SK-N-SH treated with all-trans-retinoic acid at 6 μM for 48 hours (cell line): ENCODE results near the gene PCDH12.

Source experiments
- ATAC-seq: fragments of 200-7000 bp; cut with Tn5 transposase; 3 replicates; pipeline ENCODE4 v1.9.1; 2020; ENCODE audit warnings: mild to moderate bottlenecking, moderate library complexity
- BACH2 ChIP-seq: fragments of 250-450 bp; sonication (Bioruptor Pico); IDR thresholded peaks from 2 replicates; pipeline ENCODE4 v1.9.0; 2021; ENCODE audit warnings: mild to moderate bottlenecking, borderline replicate concordance
- CREB5 ChIP-seq: fragments of 250-450 bp; sonication (Bioruptor Pico); IDR thresholded peaks from 2 replicates; pipeline ENCODE4 v1.5.1; 2020; ENCODE audit warnings: low read depth, mild to moderate bottlenecking, moderate library complexity
- CSDC2 ChIP-seq: fragments of 250-450 bp; sonication (Bioruptor Pico); IDR thresholded peaks from 2 replicates; pipeline ENCODE4 v1.5.0; 2020; ENCODE audit warnings: mild to moderate bottlenecking, moderate library complexity
- ISL1 ChIP-seq: fragments of 250-450 bp; sonication (Bioruptor Pico); IDR thresholded peaks from 2 replicates; pipeline ENCODE4 v2.1.2; 2022; ENCODE audit warnings: mild to moderate bottlenecking, moderate library complexity
- OSR1 ChIP-seq: fragments of 250-450 bp; sonication (Bioruptor Pico); IDR thresholded peaks from 2 replicates; pipeline ENCODE4 v1.8.0; 2022; ENCODE audit warnings: moderate library complexity, mild to moderate bottlenecking, inconsistent platforms
- PATZ1 ChIP-seq: fragments of 250-450 bp; sonication (Bioruptor Pico); IDR thresholded peaks from 2 replicates; pipeline ENCODE4 v1.8.0; 2020; ENCODE audit warnings: mild to moderate bottlenecking, moderate library complexity, borderline replicate concordance
- RARB ChIP-seq: fragments of 250-450 bp; sonication (Bioruptor Pico); IDR thresholded peaks from 2 replicates; pipeline ENCODE4 v1.8.0; 2021; ENCODE audit warnings: mild to moderate bottlenecking, moderate library complexity
- SNAI2 ChIP-seq: fragments of 250-450 bp; sonication (Bioruptor Pico); IDR thresholded peaks from 2 replicates; pipeline ENCODE4 v1.5.0; 2020; ENCODE audit warnings: mild to moderate bottlenecking, moderate library complexity
- TCF4 ChIP-seq: fragments of 250-450 bp; sonication (Bioruptor Pico); IDR thresholded peaks from 2 replicates; pipeline ENCODE4 v1.8.0; 2021; ENCODE audit warnings: mild to moderate bottlenecking, moderate library complexity, borderline replicate concordance
- TOX ChIP-seq: fragments of 250-450 bp; sonication (Bioruptor Pico); IDR thresholded peaks from 2 replicates; pipeline ENCODE4 v1.8.0; 2021; ENCODE audit warnings: mild to moderate bottlenecking, moderate library complexity, borderline replicate concordance
- TSHZ2 ChIP-seq: fragments of 250-450 bp; sonication (Bioruptor Pico); IDR thresholded peaks from 2 replicates; pipeline ENCODE4 v1.5.0; 2020; ENCODE audit warnings: mild to moderate bottlenecking, moderate library complexity
- ZFP3 ChIP-seq: fragments of 250-450 bp; sonication (Bioruptor Pico); IDR thresholded peaks from 2 replicates; pipeline ENCODE4 v1.5.0; 2020; ENCODE audit warnings: mild to moderate bottlenecking, moderate library complexity
- ZNF565 ChIP-seq: fragments of 450-650 bp; formaldehyde crosslinking; conservative IDR thresholded peaks from 2 replicates; pipeline ENCODE4 v1.5.0; 2020; ENCODE audit warnings: low read depth, mild to moderate bottlenecking, moderate library complexity
- ZNF70 ChIP-seq: fragments of 450-650 bp; formaldehyde crosslinking; IDR thresholded peaks from 2 replicates; pipeline ENCODE4 v1.5.0; 2020; ENCODE audit warnings: mild to moderate bottlenecking, moderate library complexity
- ZNF8 ChIP-seq: fragments of 450-650 bp; formaldehyde crosslinking; IDR thresholded peaks from 2 replicates; pipeline ENCODE4 v1.5.0; 2020; ENCODE audit warnings: mild to moderate bottlenecking, moderate library complexity

Gene PCDH12

GRCh38 chr5:141950207-141951005 lies 7.6 kb downstream of the PCDH12 start:
- TF ChIP-seq ZNF565 (CRISPR knock-in tag) (no peak), ZNF70 (CRISPR knock-in tag) (no peak), OSR1 (no peak), ISL1 (no peak), CSDC2 (CRISPR knock-in tag) (no peak), ZFP3 (CRISPR knock-in tag) (no peak), SNAI2 (CRISPR knock-in tag) (no peak), BACH2 (CRISPR knock-in tag) (no peak), RARB (CRISPR knock-in tag) (no peak), TSHZ2 (CRISPR knock-in tag) (no peak)
- ATAC-seq: no peak

- no peak for ATAC-seq
- TF ChIP-seq SNAI2 (CRISPR knock-in tag) (no peak), RARB (CRISPR knock-in tag) (no peak), PATZ1 (CRISPR knock-in tag) (no peak), TSHZ2 (CRISPR knock-in tag) (no peak), TOX (CRISPR knock-in tag) (no peak), ZNF8 (no peak)
Observed at GRCh38 chr5:141949511-141949910, 8.5 kb downstream of the PCDH12 start.

- ATAC-seq: no peak
Observed at GRCh38 chr5:141948812-141949211, 9.2 kb downstream of the PCDH12 start.

More at GRCh38 chr5:141948812-141949211, 9.2 kb downstream of the PCDH12 start:
- TF ChIP-seq RARB (CRISPR knock-in tag): no peak
- TF ChIP-seq PATZ1 (CRISPR knock-in tag): no peak
- TF ChIP-seq BACH2 (CRISPR knock-in tag): no peak
- no peak for TF ChIP-seq TCF4 (CRISPR knock-in tag)
- no peak for TF ChIP-seq ZFP3 (CRISPR knock-in tag)
- TF ChIP-seq CREB5 (CRISPR knock-in tag): no peak
- no peak for TF ChIP-seq CSDC2 (CRISPR knock-in tag)
- no peak for TF ChIP-seq ZNF70 (CRISPR knock-in tag)
- TF ChIP-seq OSR1: no peak
- no peak for TF ChIP-seq ZNF8
- no peak for TF ChIP-seq ISL1
